B cell (primary cell): Measurements from ENCODE around the gene HYAL1. TPM values are rescaled to one million over a fixed set of nuclear protein-coding genes. Genes with fewer than 3 reads are reported as not detected.

Experiments used
- ATAC-seq: fragments of 200-7000 bp; cut with Tn5 transposase; one replicate; pipeline ENCODE4 v1.10.0; 2021; ENCODE audit warnings: low read depth, mild to moderate bottlenecking, moderate number of reproducible peaks, moderate library complexity
- CTCF ChIA-PET: fragments of 350-600 bp; sonication (Branson Sonifier 250); formaldehyde crosslinking; loops from one replicate; lab custom pipeline; 2021; ENCODE audit warnings: antibody characterized with exemption, inconsistent platforms; lab: Charles Lee
- POLR2A ChIA-PET: fragments of 350-600 bp; sonication (Branson Sonifier 250); formaldehyde crosslinking; loops from one replicate; lab custom pipeline; 2021; ENCODE audit warnings: antibody characterized with exemption; lab: Charles Lee
- DNase-seq: peaks from one replicate; pipeline ENCODE4 v3.0.0; 2013
- H2AFZ ChIP-seq: 2 replicates; pipeline ENCODE4 v1.6.1; 2012; ENCODE audit warnings: mild to moderate bottlenecking, low read depth, low read length; ENCODE audit not compliant: insufficient read depth, poor library complexity, severe bottlenecking
- H3K27ac ChIP-seq, 2 donors: 1 replicate in 1 of 2; 2 replicates in 1 of 2; pipeline ENCODE4 v1.5.1; 2012 to 2013; ENCODE audit warnings: low read length in 2 of 2, mild to moderate bottlenecking in 2 of 2, moderate library complexity in 1 of 2
- H3K27me3 ChIP-seq, 4 experiments: fragments of 200-600 bp in 1 of 4; sonication (generic) in 1 of 4; replicated peaks in 1 of 4; 1 replicate in 2 of 4; 2 replicates in 2 of 4; pipeline versions ENCODE4 v1.6.1 to v1.7.0; 2013 to 2016; ENCODE audit warnings: low read length in 3 of 4, mild to moderate bottlenecking in 2 of 4, mixed read lengths in 1 of 4, moderate library complexity in 1 of 4; ENCODE audit not compliant: insufficient read depth in 4 of 4, control insufficient read depth in 3 of 4; ENCODE audit errors: control extremely low read depth in 1 of 4
- H3K36me3 ChIP-seq, 2 experiments: replicated peaks in 1 of 2; 1 replicate in 1 of 2; 2 replicates in 1 of 2; pipeline versions ENCODE4 v1.6.1 to v1.7.1; 2013; ENCODE audit warnings: low read length in 1 of 2; ENCODE audit not compliant: insufficient read depth in 2 of 2, control insufficient read depth in 1 of 2; ENCODE audit errors: control extremely low read depth in 1 of 2, extremely low read depth in 1 of 2
- H3K4me1 ChIP-seq, 2 donors: fragments of 200-600 bp in 1 of 2; sonication (generic) in 1 of 2; 1 replicate in 1 of 2; 2 replicates in 1 of 2; pipeline versions ENCODE4 v1.5.1 to v1.6.1; 2013 to 2017; ENCODE audit warnings: low read length in 2 of 2; ENCODE audit not compliant: control insufficient read depth in 2 of 2, insufficient read depth in 2 of 2
- H3K4me2 ChIP-seq: replicated peaks from 2 replicates; pipeline ENCODE3; 2012; ENCODE audit warnings: mild to moderate bottlenecking, low read depth, low read length; ENCODE audit not compliant: poor library complexity, severe bottlenecking
- H3K4me3 ChIP-seq, 5 experiments: fragments of 200-600 bp in 1 of 5; sonication (generic) in 1 of 5; 1 replicate in 3 of 5; 2 replicates in 2 of 5; pipeline versions ENCODE4 v1.5.1 to v1.7.0; 2011 to 2016; ENCODE audit warnings: low read length in 4 of 5, mild to moderate bottlenecking in 4 of 5, low read depth in 2 of 5, control low read depth in 1 of 5, moderate library complexity in 1 of 5; ENCODE audit not compliant: insufficient read depth in 1 of 5; ENCODE audit errors: control extremely low read depth in 1 of 5, extremely low read depth in 1 of 5
- H3K79me2 ChIP-seq: fragments of 200-600 bp; sonication (generic); one replicate; pipeline ENCODE4 v1.6.0; 2016; ENCODE audit warnings: low read length; ENCODE audit not compliant: control insufficient read depth, insufficient read depth
- H3K9ac ChIP-seq: fragments of 200-600 bp; sonication (generic); 2 replicates; pipeline ENCODE4 v1.6.1; 2017; ENCODE audit warnings: mild to moderate bottlenecking, low read length, moderate library complexity
- H3K9me3 ChIP-seq, 3 donors: one replicate each; pipeline versions ENCODE4 v1.6.1 to v1.7.1; 2013; ENCODE audit warnings: low read length in 2 of 3; ENCODE audit not compliant: control insufficient read depth in 2 of 3, insufficient read depth in 1 of 3; ENCODE audit errors: control extremely low read depth in 1 of 3
- H4K20me1 ChIP-seq: 2 replicates; pipeline ENCODE4 v1.6.0; 2012; ENCODE audit warnings: mild to moderate bottlenecking, low read length; ENCODE audit not compliant: insufficient read depth, control insufficient read depth, poor library complexity, severe bottlenecking
- H3K27ac Mint-ChIP-seq: one replicate; pipeline ENCODE4 v1.8.0; 2021; ENCODE audit warnings: mixed read lengths
- H3K27me3 Mint-ChIP-seq: one replicate; pipeline ENCODE4 v1.8.0; 2021; ENCODE audit warnings: mixed read lengths
- H3K4me1 Mint-ChIP-seq: one replicate; pipeline ENCODE4 v1.8.0; 2021; ENCODE audit warnings: mixed read lengths
- H3K4me3 Mint-ChIP-seq: one replicate; pipeline ENCODE4 v1.8.0; 2021; ENCODE audit warnings: mixed read lengths
- H3K9me3 Mint-ChIP-seq: one replicate; pipeline ENCODE4 v1.8.0; 2022; ENCODE audit warnings: mixed read lengths; ENCODE audit not compliant: insufficient read depth
- CTCF ChIP-seq: fragments of 200-600 bp; IDR thresholded peaks from one replicate; pipeline ENCODE4 v1.8.0; 2022; ENCODE audit warnings: antibody characterized with exemption, mild to moderate bottlenecking
- EZH2 ChIP-seq: IDR thresholded peaks from 2 replicates; pipeline ENCODE4 v1.6.1; 2012; ENCODE audit warnings: borderline replicate concordance, low read depth, mild to moderate bottlenecking, moderate library complexity, low read length; ENCODE audit not compliant: insufficient read depth, poor library complexity, severe bottlenecking
- WGBS: methylation state at CpG from one replicate; pipeline ENCODE4 v1.1.5; 2013; ENCODE audit warnings: missing lambda C conversion rate; ENCODE audit not compliant: insufficient coverage; 5-methylcytosine and 5-hydroxymethylcytosine counted together
- intact Hi-C: fragments of 100-400 bp; cut with micrococcal nuclease; formaldehyde crosslinking; loops from one replicate; pipeline ENCODE4 v1.10.0; 2022
- polyA plus RNA-seq: library from polyadenylated mRNA; depleted of rRNA; stranded (reverse); fragments of >200 nt; gene quantifications from 2 replicates; pipeline ENCODE4 v1.2.3, GENCODE V29; 2012
- total RNA-seq, 2 donors: library from RNA; stranded (reverse); fragments of 120-200 nt in 1 of 2; gene quantifications; 1 replicate in 1 of 2; 2 replicates in 1 of 2; pipeline versions ENCODE4 v1.2.3 to v1.2.4, GENCODE V29; 2013 to 2022

Gene HYAL1
- total and polyA plus RNA-seq, 2 donors (not counting 1 experiment from before 2014, with no cell fraction given) = 0.12 to 0.30 TPM

- Mint-ChIP-seq H3K9me3 (no peaks in the 10 kb centered on the region), H3K27me3 (no peaks in the 10 kb centered on the region), H3K4me1 (peaks cover 30% of the 10 kb centered on the region), H3K4me3 (no peak overlapping the region), H3K27ac (peak overlapping the region; percentile 26)
- Histone ChIP-seq H2AFZ (no peak overlapping the region), H3K27me3 (no peaks in the 10 kb centered on the region), H3K79me2 (peaks cover 63% of the 10 kb centered on the region), H3K9ac (no peak overlapping the region), H3K4me2 (no peak overlapping the region), H3K9me3 (no peaks in the 10 kb centered on the region), H3K4me3 (no peak overlapping the region), H3K36me3 (peaks cover 0 to 57% of the 10 kb centered on the region in 2 experiments), H3K27ac (no peak overlapping the region), H4K20me1 (peaks cover 48% of the 10 kb centered on the region), H3K4me1 (peaks cover 14 to 36% of the 10 kb centered on the region in 2 donors)
- ATAC-seq = no peak
- TF ChIP-seq EZH2 = no peak
- no peak for TF ChIP-seq CTCF
- WGBS = 94% methylated on average over 10 of the region's 10 CpGs
- ChIA-PET CTCF (no interaction called here), POLR2A (interaction anchor here (0.7 to 2.9 kb wide), 2 partner anchors 10 to 1170 kb away, joined by 6 to 9 read pairs; partner anchors contain the start of gene RASSF1)
- intact Hi-C loops = no loop called here
- no peak for DNase-seq
Measured at GRCh38 chr3:50330330-50330729, 27.0 kb upstream of the HYAL1 start.

GRCh38 chr3:50327943-50328691, 24.7 kb upstream of the HYAL1 start, which contains the start of gene TUSC2:
TSS of gene TUSC2 (minus strand) at chr3:50328223. CDS start at chr3:50328099, 124 bp downstream.
- Mint-ChIP-seq H3K27ac (peak within 1 kb of the TSS; percentile 91), H3K9me3 (no peaks in the 10 kb centered on the region), H3K27me3 (no peaks in the 10 kb centered on the region), H3K4me3 (peak within 1 kb of the TSS; percentile 95), H3K4me1 (peaks cover 25% of the 10 kb centered on the region)
- intact Hi-C loops = loop anchor here (1.0 kb wide), 5 partner anchors 9 to 101 kb away; partner anchors contain the start of genes CYB561D2, HYAL3, NAA80 and NPRL2
- peaks cover 14 to 24% of the 10 kb centered on the region in 2 donors for H3K4me1 ChIP-seq
- CTCF ChIA-PET = interaction anchor here (0.5 to 3.4 kb wide), 10 partner anchors 9 to 510 kb away, joined by 3 to 20 read pairs (median 4); partner anchors contain the start of genes CYB561D2, HYAL3, NAA80 and NPRL2
- peak; percentile 97 for DNase-seq
- H4K20me1 ChIP-seq = peaks cover 35% of the 10 kb centered on the region
- peak within 1 kb of the TSS; percentile 39 to 98 (median 87) for H3K4me3 ChIP-seq
- peak within 1 kb of the TSS; percentile 66 to 90 for H3K27ac ChIP-seq
- H3K27me3 ChIP-seq = no peaks in the 10 kb centered on the region
- peak; percentile 94 for ATAC-seq
- peak within 1 kb of the TSS; percentile 99 for H3K4me2 ChIP-seq
- WGBS = 2% methylated on average over 55 of the region's 55 CpGs
- H3K9ac ChIP-seq = peak within 1 kb of the TSS; percentile 87
- H3K9me3 ChIP-seq = no peaks in the 10 kb centered on the region
- H2AFZ ChIP-seq = peak within 1 kb of the TSS; percentile 75
- H3K79me2 ChIP-seq = peaks cover 41% of the 10 kb centered on the region
- no peak for TF ChIP-seq CTCF
- TF ChIP-seq EZH2 = no peak
- H3K36me3 ChIP-seq = peaks cover 0 to 55% of the 10 kb centered on the region in 2 experiments
- POLR2A ChIA-PET = interaction anchor here (0.6 to 2.9 kb wide), 8 partner anchors 9 to 1666 kb away, joined by 3 to 27 read pairs (median 6); partner anchors contain the start of genes CYB561D2, HYAL3, IFRD2 and NAA80
